ENCODE results near the gene AFAP1.
A peak's percentile ranks its signal among the peaks of the same experiment; 100 is the strongest.

The AFAP1 gene

DNA sequence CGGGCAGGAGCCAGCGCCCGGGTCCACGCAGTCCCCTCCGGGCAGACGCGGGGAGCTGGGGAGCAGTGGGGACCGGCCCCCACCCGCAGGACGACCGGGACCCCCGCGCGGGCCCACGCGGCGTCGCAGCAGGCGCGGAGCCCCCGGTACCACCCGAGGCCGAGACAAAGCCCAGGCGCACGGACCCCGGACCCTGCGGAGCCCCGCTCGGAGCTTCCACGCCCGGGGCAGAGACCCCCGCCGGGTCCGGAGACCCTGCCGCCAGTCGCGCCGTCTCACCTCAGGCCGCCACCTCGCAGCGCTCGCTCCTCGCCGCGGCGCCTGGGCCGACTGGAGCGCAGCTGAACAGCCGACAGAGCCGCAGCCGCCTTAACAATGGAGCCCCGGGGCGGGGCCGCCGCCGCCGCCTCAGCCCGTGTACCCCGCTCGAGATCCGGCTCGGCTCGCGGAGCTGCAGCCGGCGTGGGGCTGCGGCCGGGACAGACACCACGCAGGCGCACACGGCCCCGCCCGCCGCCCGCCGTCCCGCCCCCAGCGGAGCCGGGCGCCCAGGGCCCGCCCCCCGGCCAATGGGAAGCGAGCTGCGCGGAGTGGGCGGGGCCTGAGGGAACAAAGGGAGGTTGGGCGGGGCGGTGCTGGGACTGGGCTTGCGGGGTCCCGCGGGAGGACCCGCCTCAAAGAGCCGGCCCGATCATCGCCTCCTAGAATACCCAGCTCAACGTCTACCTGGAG lies at the start of gene AFAP1:
AFAP1 (minus strand) TSS at position 485 of the 732 bp plus-strand sequence. CDS start 67,783 bp downstream, outside the sequence.
- H3K27ac ChIP-seq: peak within 1 kb of the TSS; percentile 83
- ChIA-PET POLR2A (ENCODE audit: low non-redundant PET) (no interaction called here), CTCF (no interaction called here)
- no peak for TF ChIP-seq CTCF (conservative IDR thresholded peaks at IDR 0.05; ENCODE audit: low read depth)
- peak; percentile 90 for DNase-seq (ENCODE audit: low spot score)

DNA sequence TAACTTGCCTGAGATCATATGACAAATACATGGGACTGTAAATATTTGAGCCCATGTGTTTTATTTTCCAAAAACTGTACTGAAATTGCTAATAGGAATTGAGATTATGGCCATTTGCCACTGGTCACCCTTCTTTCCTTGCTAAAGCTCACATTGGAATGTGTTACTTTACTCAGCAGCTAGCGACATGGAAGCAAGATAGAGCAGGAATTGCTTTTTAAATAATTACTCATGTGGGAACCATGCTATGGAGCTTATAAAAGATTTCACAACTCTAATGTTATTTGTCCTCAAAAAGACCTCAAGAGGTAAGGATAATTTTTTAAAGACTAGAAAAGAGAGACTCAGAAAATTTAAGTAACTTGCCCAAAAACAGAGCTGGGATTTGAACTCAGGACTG lies 48.8 kb upstream of the AFAP1 start:
- CTCF ChIA-PET: interaction anchor here (0.6 to 3.8 kb wide), 4 partner anchors 20 to 257 kb away, joined by 3 to 23 read pairs (median 4); no protein-coding TSS in a partner anchor
- DNase-seq (ENCODE audit: low spot score): peak; percentile 19
- POLR2A ChIA-PET (ENCODE audit: low non-redundant PET): no interaction called here
- H3K27ac ChIP-seq: peak overlapping the region; percentile 81
- TF ChIP-seq CTCF (conservative IDR thresholded peaks at IDR 0.05; ENCODE audit: low read depth): no peak

GRCh38 chr4:7987148-7987989 lies 47.7 kb upstream of the AFAP1 start:
- ChIA-PET CTCF (interaction anchor here (0.6 to 3.8 kb wide), 9 partner anchors 19 to 256 kb away, joined by 3 to 23 read pairs (median 4); no protein-coding TSS in a partner anchor), POLR2A (ENCODE audit: low non-redundant PET) (no interaction called here)
- peak; percentile 57 for DNase-seq (ENCODE audit: low spot score)
- peak; percentile 90 for TF ChIP-seq CTCF (conservative IDR thresholded peaks at IDR 0.05; ENCODE audit: low read depth)
- peak overlapping the region; percentile 81 for H3K27ac ChIP-seq

GRCh38 chr4:7985891-7986441 lies 46.3 kb upstream of the AFAP1 start:
- CTCF ChIA-PET: interaction anchor here (3.8 kb wide), 1 partner anchor 183 kb away, joined by 23 read pairs; no protein-coding TSS in a partner anchor
- no peak for TF ChIP-seq CTCF (conservative IDR thresholded peaks at IDR 0.05; ENCODE audit: low read depth)
- peak overlapping the region; percentile 7; the same call in 1 of the 2 replicates for H3K27ac ChIP-seq
- no peak for DNase-seq (ENCODE audit: low spot score)
- POLR2A ChIA-PET (ENCODE audit: low non-redundant PET): no interaction called here

GRCh38 chr4:7985072-7985471 lies 45.4 kb upstream of the AFAP1 start:
- POLR2A ChIA-PET (ENCODE audit: low non-redundant PET): no interaction called here
- CTCF ChIA-PET: interaction anchor here (3.8 kb wide), 1 partner anchor 182 kb away, joined by 23 read pairs; no protein-coding TSS in a partner anchor
- no peak overlapping the region for H3K27ac ChIP-seq
- TF ChIP-seq CTCF (conservative IDR thresholded peaks at IDR 0.05; ENCODE audit: low read depth): no peak
- DNase-seq (ENCODE audit: low spot score): no peak

DNA sequence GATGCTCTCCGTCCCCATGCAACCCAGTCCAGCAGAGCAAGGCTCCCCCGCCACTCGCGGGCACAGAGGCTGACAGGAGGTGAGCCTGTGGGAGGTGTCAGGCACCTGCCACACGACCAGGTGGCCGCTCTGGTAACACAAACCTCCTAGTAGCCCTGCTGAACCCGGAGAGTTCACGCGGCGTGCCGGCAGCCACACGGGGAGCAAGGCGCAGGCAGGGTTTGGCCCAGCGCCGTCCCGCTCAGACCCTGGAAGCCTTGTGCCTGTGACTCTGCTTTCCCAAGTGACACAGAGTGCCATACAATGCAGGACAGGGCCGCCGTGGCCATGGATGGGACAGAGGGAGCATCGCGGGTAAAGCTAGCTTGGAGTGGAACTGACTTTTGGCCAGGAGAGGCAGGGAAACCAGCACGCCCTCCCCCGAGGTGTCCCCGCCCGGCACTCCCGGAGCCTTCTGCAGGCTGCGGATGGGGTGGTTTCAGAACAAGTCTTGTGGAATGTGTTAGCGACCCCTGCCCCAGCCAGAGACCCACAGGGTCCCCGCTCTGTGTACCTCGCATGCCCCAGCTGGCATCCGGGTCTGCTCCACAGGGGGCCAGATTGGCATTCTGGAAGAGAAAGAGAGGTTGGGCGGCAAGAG lies 44.7 kb upstream of the AFAP1 start:
- TF ChIP-seq CTCF (conservative IDR thresholded peaks at IDR 0.05; ENCODE audit: low read depth): no peak
- CTCF ChIA-PET: interaction anchor here (0.6 to 3.8 kb wide), 2 partner anchors 76 to 181 kb away, joined by 3 to 23 read pairs; no protein-coding TSS in a partner anchor
- POLR2A ChIA-PET (ENCODE audit: low non-redundant PET): no interaction called here

More for the DNA sequence above, 44.7 kb upstream of the AFAP1 start:
- no peak for DNase-seq (ENCODE audit: low spot score)
- no peak overlapping the region for H3K27ac ChIP-seq

All from RWPE1 (cell line).